Measurements from ENCODE around the gene SPEM3.

SPEM3 gene

DNA sequence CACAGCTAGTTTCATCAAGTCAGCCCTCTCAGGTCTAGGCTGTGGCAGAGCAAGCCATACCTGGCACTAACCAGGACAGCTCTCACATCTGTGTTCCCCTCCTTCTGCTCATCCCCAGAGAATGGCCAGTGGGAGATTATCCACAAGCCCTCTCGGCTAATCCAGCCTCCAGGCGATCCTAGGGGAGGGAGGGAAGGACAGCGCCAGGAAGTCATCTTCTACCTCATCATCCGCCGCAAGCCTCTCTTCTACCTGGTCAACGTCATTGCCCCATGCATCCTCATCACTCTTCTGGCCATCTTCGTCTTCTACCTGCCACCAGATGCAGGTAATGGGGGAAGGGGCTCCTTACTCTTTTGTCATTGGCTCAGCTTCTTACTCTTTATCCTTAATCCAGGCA is 19.8 kb downstream of the SPEM3 start:
- no peak overlapping the region for H3K27ac ChIP-seq
- no peak for TF ChIP-seq ZFX (IDR thresholded peaks at IDR 0.05)
- TF ChIP-seq, protein P1, sequence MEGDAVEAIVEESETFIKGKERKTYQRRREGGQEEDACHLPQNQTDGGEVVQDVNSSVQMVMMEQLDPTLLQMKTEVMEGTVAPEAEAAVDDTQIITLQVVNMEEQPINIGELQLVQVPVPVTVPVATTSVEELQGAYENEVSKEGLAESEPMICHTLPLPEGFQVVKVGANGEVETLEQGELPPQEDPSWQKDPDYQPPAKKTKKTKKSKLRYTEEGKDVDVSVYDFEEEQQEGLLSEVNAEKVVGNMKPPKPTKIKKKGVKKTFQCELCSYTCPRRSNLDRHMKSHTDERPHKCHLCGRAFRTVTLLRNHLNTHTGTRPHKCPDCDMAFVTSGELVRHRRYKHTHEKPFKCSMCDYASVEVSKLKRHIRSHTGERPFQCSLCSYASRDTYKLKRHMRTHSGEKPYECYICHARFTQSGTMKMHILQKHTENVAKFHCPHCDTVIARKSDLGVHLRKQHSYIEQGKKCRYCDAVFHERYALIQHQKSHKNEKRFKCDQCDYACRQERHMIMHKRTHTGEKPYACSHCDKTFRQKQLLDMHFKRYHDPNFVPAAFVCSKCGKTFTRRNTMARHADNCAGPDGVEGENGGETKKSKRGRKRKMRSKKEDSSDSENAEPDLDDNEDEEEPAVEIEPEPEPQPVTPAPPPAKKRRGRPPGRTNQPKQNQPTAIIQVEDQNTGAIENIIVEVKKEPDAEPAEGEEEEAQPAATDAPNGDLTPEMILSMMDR (conservative IDR thresholded peaks at IDR 0.05), result no peak

DNA sequence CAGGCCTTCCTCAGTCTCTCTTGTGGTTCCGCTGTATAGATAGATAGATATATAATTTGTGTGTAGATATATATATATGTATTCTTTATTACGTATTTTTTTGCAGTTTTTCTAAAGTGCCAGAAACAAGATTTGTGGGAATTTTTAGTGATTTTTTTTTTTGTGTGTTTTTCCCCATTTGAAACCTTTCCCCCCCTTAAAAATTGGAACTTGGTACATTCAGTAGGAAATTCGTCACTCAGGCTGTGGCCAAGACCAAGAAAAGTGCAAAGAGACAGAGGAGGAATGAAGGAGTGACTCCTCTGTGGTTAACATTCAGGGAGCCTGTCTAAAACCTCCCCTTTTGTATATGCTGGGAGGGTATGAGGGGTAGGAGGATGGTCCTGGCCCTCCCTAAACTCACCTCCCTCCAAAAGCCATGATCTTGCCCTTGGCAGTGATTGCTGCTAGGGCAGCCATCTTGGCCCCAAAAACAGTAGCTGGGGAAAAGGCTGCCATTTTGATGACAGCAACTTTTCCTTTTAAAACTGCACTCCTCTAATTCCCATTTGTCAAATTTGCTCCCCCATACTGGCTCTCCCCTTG is 31.4 kb downstream of the SPEM3 start:
- H3K27ac ChIP-seq, result no peak overlapping the region
- TF ChIP-seq, protein P1 (conservative IDR thresholded peaks at IDR 0.05), result no peak
- TF ChIP-seq ZFX (IDR thresholded peaks at IDR 0.05), result no peak

DNA sequence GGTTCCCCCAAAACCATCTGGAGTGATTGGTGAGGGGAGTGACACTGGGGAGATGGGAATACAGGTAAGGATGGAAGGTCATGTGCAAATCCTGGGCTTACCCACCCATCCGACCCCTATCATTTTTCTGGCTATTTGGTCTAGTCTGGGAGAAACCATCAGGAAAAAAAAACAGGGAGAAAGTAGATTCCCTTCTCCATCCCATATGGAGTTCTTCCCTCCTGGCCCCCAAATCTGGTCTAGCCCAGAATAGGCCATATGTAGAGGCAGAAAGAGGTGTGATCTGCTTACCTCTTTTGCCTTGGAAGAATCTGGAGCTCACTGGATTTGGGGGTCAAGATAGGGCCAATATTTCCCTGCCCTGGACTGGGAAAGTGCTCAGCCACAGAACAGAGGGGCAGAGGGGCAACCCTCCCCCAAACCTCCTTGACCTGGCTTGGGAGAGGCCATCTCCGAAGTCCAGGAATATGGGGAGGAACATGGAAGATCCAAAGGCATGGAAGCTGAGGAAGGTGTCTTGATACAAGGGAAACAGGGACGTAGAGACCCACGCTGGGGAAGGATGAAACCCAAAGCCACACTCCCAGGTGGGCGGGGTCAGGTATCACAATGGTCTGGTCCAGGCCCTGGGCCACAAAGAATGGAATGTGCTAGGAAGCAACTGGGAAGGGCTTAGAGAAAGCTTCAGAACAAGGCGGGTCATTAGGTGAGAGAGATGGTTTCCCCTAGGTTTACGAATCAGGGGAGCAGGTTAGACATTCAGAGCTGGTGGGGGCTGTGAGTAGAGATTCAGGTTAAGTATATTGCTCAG is 32.4 kb downstream of the SPEM3 start:
- H3K27ac ChIP-seq, result no peak overlapping the region
- TF ChIP-seq, protein P1 (conservative IDR thresholded peaks at IDR 0.05), result no peak
- TF ChIP-seq ZFX (IDR thresholded peaks at IDR 0.05), result no peak

DNA sequence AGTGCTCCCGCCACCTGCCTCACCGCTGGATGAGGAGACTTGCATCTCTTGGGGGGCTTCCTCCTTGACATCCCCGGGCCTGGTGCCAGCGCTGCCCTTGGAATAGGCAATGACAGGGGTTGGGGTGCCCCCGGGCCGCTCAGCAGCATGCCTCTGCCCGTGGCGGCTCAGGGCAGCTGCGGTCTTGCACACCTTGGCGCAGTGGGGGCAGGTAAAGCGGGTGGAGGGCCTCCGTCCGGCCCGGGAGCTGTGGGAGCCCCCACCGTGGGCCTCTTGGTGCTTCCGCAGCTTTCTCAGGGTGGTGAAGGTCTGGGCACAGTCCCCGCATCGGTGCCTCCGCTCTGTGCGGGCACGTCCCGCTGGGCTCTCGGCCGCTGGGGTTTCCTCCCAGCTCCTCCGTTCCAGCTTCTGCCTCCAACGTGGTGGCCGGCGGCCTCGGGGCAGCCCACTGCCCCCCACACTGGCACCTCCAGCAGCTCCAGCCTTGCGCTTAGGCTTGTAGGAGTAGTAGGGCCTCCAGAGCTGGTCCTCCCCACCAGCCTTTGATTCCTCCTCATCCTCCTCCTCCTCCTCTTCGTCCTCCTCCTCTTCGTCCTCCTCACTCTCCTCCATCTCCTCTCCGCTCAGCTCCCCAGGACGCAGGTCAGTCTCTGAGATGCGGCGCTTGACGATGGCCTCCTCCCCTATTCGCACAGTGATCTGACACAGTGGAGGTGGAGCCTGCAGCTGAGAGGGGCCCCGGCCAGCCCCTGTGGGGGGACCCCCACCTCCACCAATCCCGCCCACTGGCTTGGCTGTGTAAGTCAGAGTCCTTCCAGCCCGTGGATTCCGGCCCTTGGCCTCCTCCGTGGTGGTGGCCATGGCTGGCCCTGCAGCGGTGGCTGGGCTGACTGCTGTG is 34.1 kb downstream of the SPEM3 start:
- TF ChIP-seq, protein P1 (conservative IDR thresholded peaks at IDR 0.05), result no peak
- no peak for TF ChIP-seq ZFX (IDR thresholded peaks at IDR 0.05)

DNA sequence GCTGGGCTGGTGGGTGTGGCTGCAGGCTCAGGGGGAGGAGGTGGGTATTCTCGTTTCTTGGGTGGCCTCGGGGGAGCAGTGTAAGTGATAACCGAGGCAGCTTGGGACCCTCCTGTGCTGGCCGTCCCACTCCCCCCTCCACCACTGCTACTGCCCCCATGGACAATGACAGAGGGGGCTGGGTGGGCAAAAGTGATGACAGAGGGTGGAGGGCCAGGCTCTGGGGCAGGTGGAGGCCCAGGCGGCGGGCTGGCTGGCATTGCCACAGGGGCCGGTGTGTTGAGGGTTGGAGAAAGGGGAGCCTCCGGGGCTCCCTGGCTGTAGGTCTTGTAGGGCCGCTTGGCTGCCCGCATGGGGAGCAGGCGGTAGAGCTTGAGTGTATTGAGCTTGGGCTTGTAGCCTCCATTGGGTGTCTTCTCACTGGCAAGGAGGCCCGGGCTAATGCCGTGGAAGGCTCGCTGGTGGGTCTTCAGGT is 34.8 kb downstream of the SPEM3 start:
- no peak overlapping the region for H3K27ac ChIP-seq
- TF ChIP-seq, protein P1 (conservative IDR thresholded peaks at IDR 0.05), result no peak
- no peak for TF ChIP-seq ZFX (IDR thresholded peaks at IDR 0.05)

More for the DNA sequence above, 34.1 kb downstream of the SPEM3 start:
- no peak overlapping the region for H3K27ac ChIP-seq

DNA sequence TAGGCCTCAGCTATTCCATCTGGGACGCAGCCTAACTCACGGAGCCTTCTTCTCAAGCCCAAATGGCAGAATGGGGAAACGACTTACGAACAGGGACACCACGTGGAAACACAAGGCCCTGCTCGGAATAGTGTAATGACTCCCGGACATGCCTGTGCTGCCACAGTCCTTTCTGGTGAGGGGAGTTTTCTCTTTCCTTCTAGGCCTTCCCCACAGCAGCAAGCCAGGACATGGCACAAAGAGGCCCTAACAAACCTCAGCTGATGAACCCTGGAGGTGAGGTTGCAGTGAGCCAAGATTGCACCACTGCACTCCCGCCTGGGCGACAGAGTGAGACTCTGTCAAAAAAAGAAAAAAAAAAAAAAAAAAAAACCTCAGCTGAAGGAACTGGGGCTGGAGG is 35.4 kb downstream of the SPEM3 start:
- H3K27ac ChIP-seq, result no peak overlapping the region
- TF ChIP-seq, protein P1 (conservative IDR thresholded peaks at IDR 0.05), result no peak
- no peak for TF ChIP-seq ZFX (IDR thresholded peaks at IDR 0.05)

All from C4-2B (cell line).